GM21390 (cell line): Measurements from ENCODE around the gene FILIP1L.
"Not testable (repeated sequence)": the region's sequence is repeated elsewhere in the genome, so short reads cannot be mapped to it uniquely, and the experiment has no call there.

Source experiments
- ATAC-seq: cut with Tn5 transposase; IDR thresholded peaks from one replicate; pipeline ENCODE4 v1.9.1; 2021; ENCODE audit not compliant: unreplicated experiment

The FILIP1L gene

GRCh38 chr3:100099621-100100020 is 14.7 kb downstream of the FILIP1L start:
- ATAC-seq: no peak

GRCh38 chr3:100098784-100099070 is 15.6 kb downstream of the FILIP1L start:
- ATAC-seq: no peak

GRCh38 chr3:100097919-100098783 is 16.1 kb downstream of the FILIP1L start:
- no peak for ATAC-seq

- no peak for ATAC-seq
Observed at GRCh38 chr3:100096866-100097265, 17.4 kb downstream of the FILIP1L start.

- ATAC-seq: not testable (repeated sequence)
Observed at GRCh38 chr3:100096286-100096685, 18.0 kb downstream of the FILIP1L start.

- ATAC-seq: no peak
Observed at GRCh38 chr3:100093831-100094230, 20.5 kb downstream of the FILIP1L start.

- ATAC-seq: peak; percentile 9
Observed at GRCh38 chr3:100090669-100091005, 23.7 kb downstream of the FILIP1L start.

- peak; percentile 68 for ATAC-seq
Observed at GRCh38 chr3:100089812-100090668, 24.3 kb downstream of the FILIP1L start.

GRCh38 chr3:100088735-100089368 is 25.4 kb downstream of the FILIP1L start:
- ATAC-seq: no peak

GRCh38 chr3:100087198-100087597 is 27.1 kb downstream of the FILIP1L start:
- ATAC-seq: peak; percentile 92

GRCh38 chr3:100086401-100086800 is 27.9 kb downstream of the FILIP1L start:
- no peak for ATAC-seq

GRCh38 chr3:100084100-100084806 is 30.0 kb downstream of the FILIP1L start:
- no peak for ATAC-seq

GRCh38 chr3:100083209-100083608 is 31.1 kb downstream of the FILIP1L start:
- ATAC-seq: no peak

GRCh38 chr3:100082714-100083113 is 31.6 kb downstream of the FILIP1L start:
- ATAC-seq: no peak

- ATAC-seq: no peak
Observed at GRCh38 chr3:100081986-100082692, 32.2 kb downstream of the FILIP1L start.

GRCh38 chr3:100081311-100081710 is 33.0 kb downstream of the FILIP1L start:
- ATAC-seq: no peak

GRCh38 chr3:100080573-100080972 is 33.7 kb downstream of the FILIP1L start:
- ATAC-seq: no peak

- ATAC-seq: no peak
Observed at GRCh38 chr3:100079328-100079727, 35.0 kb downstream of the FILIP1L start.

GRCh38 chr3:100076731-100077529 is 37.4 kb downstream of the FILIP1L start:
- no peak for ATAC-seq
